ENCODE data around the gene RNF144A. TPM values are rescaled to one million over a fixed set of nuclear protein-coding genes. Genes with fewer than 3 reads are reported as not detected.

RNF144A gene
- total and polyA plus RNA-seq, 2 experiments from 2014 or later, result 5.4 to 10.1 TPM

DNA sequence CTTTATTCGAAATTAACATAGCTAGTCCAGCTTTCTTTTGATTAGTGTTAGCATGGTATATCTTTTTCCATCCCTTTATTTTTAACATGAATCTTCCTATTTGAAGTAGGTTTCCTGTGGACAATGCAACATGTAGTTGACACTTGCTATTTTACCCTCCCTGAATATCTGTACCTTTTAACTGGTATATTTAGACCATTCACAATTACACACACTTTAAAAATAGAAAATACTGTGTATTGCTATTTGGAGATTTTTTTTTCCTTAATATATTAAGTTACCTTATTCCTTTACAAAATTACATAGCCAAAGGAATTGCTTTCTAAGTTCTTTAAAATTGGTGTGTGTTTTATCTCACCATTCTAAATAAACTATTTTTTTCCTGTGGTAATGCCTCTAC lies 15.0 kb downstream of the RNF144A start:
- Histone ChIP-seq H3K36me3 (replicated peaks; ENCODE audit: insufficient read depth, low read depth) (no peaks in the 10 kb centered on the region), H3K4me3 (no peak overlapping the region), H3K27me3 (no peaks in the 10 kb centered on the region), H3K4me2 (no peak overlapping the region), H3K4me1 (ENCODE audit: insufficient read depth) (peaks cover 4% of the 10 kb centered on the region), H3K9me3 (ENCODE audit: low read depth) (no peaks in the 10 kb centered on the region), H3K27ac (no peak overlapping the region), H3K9me2 (replicated peaks; ENCODE audit: insufficient read depth) (no peaks in the 10 kb centered on the region), H2AFZ (no peak overlapping the region), H4K20me1 (ENCODE audit: insufficient read depth, poor library complexity, severe bottlenecking) (no peaks in the 10 kb centered on the region), H3K79me2 (peaks cover 41% of the 10 kb centered on the region)
- TF ChIP-seq, protein P1, sequence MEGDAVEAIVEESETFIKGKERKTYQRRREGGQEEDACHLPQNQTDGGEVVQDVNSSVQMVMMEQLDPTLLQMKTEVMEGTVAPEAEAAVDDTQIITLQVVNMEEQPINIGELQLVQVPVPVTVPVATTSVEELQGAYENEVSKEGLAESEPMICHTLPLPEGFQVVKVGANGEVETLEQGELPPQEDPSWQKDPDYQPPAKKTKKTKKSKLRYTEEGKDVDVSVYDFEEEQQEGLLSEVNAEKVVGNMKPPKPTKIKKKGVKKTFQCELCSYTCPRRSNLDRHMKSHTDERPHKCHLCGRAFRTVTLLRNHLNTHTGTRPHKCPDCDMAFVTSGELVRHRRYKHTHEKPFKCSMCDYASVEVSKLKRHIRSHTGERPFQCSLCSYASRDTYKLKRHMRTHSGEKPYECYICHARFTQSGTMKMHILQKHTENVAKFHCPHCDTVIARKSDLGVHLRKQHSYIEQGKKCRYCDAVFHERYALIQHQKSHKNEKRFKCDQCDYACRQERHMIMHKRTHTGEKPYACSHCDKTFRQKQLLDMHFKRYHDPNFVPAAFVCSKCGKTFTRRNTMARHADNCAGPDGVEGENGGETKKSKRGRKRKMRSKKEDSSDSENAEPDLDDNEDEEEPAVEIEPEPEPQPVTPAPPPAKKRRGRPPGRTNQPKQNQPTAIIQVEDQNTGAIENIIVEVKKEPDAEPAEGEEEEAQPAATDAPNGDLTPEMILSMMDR (IDR thresholded peaks at IDR 0.05; ENCODE audit: poor library complexity), result no peak
- TF ChIP-seq EZH2 (IDR thresholded peaks at IDR 0.05; ENCODE audit: borderline replicate concordance), result no peak
- DNase-seq (ENCODE audit: low spot score), result no peak
- 85% methylated on average over 1 of the region's 1 CpG for WGBS (ENCODE audit: low lambda C conversion rate, missing lambda C conversion rate)

DNA sequence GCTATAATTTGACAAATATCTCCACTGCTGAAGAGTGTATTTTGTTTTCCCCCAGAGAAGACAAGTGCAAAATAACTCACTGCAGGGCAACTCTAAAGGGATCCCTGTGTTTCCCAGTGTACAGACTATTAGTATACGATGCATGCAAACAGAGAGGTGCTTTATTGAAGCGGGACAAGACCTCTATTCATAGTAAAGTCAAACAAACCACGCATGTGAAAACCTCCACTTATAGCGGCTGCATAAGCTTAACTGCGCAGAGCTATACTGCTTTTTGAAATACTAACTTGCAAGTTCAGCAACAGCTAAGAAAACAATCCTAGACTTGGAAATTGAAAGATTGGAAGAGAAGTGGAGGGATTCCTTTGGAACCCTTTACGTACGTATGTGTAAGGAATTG lies 15.6 kb downstream of the RNF144A start:
- H3K9me2 ChIP-seq (replicated peaks; ENCODE audit: insufficient read depth), result no peaks in the 10 kb centered on the region
- H3K4me2 ChIP-seq, result no peak overlapping the region
- TF ChIP-seq EZH2phosphoT487 (IDR thresholded peaks at IDR 0.05; ENCODE audit: low read depth, severe bottlenecking, unreplicated experiment) (no peak), EZH2 (IDR thresholded peaks at IDR 0.05; ENCODE audit: borderline replicate concordance) (no peak)
- TF ChIP-seq, protein P1 (IDR thresholded peaks at IDR 0.05; ENCODE audit: poor library complexity), result no peak
- no peak overlapping the region for H3K27ac ChIP-seq
- no peak overlapping the region for H2AFZ ChIP-seq
- no peaks in the 10 kb centered on the region for H3K4me1 ChIP-seq (ENCODE audit: insufficient read depth)
- H3K36me3 ChIP-seq (replicated peaks; ENCODE audit: insufficient read depth, low read depth), result no peaks in the 10 kb centered on the region
- no peak for DNase-seq (ENCODE audit: low spot score)
- WGBS (ENCODE audit: low lambda C conversion rate, missing lambda C conversion rate), result 90% methylated on average over 7 of the region's 7 CpGs
- no peaks in the 10 kb centered on the region for H3K27me3 ChIP-seq
- no peaks in the 10 kb centered on the region for H3K9me3 ChIP-seq (ENCODE audit: low read depth)
- peaks cover 39% of the 10 kb centered on the region for H3K79me2 ChIP-seq
- H4K20me1 ChIP-seq (ENCODE audit: insufficient read depth, poor library complexity, severe bottlenecking), result no peaks in the 10 kb centered on the region
- no peak overlapping the region for H3K4me3 ChIP-seq

- H3K4me3 ChIP-seq, result no peak overlapping the region
- no peaks in the 10 kb centered on the region for H3K27me3 ChIP-seq
- H3K4me1 ChIP-seq (ENCODE audit: insufficient read depth), result no peaks in the 10 kb centered on the region
- H3K4me2 ChIP-seq, result no peak overlapping the region
- H3K79me2 ChIP-seq, result peaks cover 33% of the 10 kb centered on the region
- H3K36me3 ChIP-seq (replicated peaks; ENCODE audit: insufficient read depth, low read depth), result no peaks in the 10 kb centered on the region
- DNase-seq (ENCODE audit: low spot score), result no peak
- 95% methylated on average over 3 of the region's 3 CpGs for WGBS (ENCODE audit: low lambda C conversion rate, missing lambda C conversion rate)
- TF ChIP-seq EZH2 (IDR thresholded peaks at IDR 0.05; ENCODE audit: borderline replicate concordance) (no peak), EZH2phosphoT487 (IDR thresholded peaks at IDR 0.05; ENCODE audit: low read depth, severe bottlenecking, unreplicated experiment) (no peak)
- H3K9me2 ChIP-seq (replicated peaks; ENCODE audit: insufficient read depth), result no peaks in the 10 kb centered on the region
- no peaks in the 10 kb centered on the region for H4K20me1 ChIP-seq (ENCODE audit: insufficient read depth, poor library complexity, severe bottlenecking)
- H2AFZ ChIP-seq, result no peak overlapping the region
- H3K9me3 ChIP-seq (ENCODE audit: low read depth), result no peaks in the 10 kb centered on the region
- no peak overlapping the region for H3K27ac ChIP-seq
Measured at GRCh38 chr2:6933911-6934310, 16.7 kb downstream of the RNF144A start.

DNA sequence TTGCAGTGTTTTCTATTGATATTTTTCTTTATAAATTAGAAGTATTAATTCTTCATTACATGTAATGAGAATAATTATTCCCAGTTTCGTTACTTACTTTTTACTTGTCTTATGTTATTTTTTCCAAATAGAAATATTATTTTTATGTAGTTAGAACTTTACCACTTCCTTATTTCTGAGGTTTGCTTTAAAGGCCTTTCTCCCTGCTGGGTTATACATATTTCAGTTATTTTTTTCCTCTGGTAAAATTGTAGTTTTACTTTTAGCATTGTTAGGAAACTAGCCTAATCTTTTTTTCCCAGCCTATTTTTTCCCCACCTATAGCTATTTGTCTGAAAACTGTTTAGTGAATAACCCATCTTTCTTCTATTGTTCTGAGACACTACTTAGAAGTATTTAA lies 17.1 kb downstream of the RNF144A start:
- peaks cover 32% of the 10 kb centered on the region for H3K79me2 ChIP-seq
- WGBS (ENCODE audit: low lambda C conversion rate, missing lambda C conversion rate), result 94% methylated on average over 1 of the region's 1 CpG
- H4K20me1 ChIP-seq (ENCODE audit: insufficient read depth, poor library complexity, severe bottlenecking), result no peaks in the 10 kb centered on the region
- no peaks in the 10 kb centered on the region for H3K36me3 ChIP-seq (replicated peaks; ENCODE audit: insufficient read depth, low read depth)
- no peaks in the 10 kb centered on the region for H3K9me2 ChIP-seq (replicated peaks; ENCODE audit: insufficient read depth)
- no peak overlapping the region for H3K4me2 ChIP-seq
- H3K4me3 ChIP-seq, result no peak overlapping the region
- H3K27ac ChIP-seq, result no peak overlapping the region
- TF ChIP-seq EZH2 (IDR thresholded peaks at IDR 0.05; ENCODE audit: borderline replicate concordance) (no peak), EZH2phosphoT487 (IDR thresholded peaks at IDR 0.05; ENCODE audit: low read depth, severe bottlenecking, unreplicated experiment) (no peak)
- TF ChIP-seq, protein P1 (IDR thresholded peaks at IDR 0.05; ENCODE audit: poor library complexity), result no peak
- H2AFZ ChIP-seq, result no peak overlapping the region
- no peak for DNase-seq (ENCODE audit: low spot score)
- H3K9me3 ChIP-seq (ENCODE audit: low read depth), result no peaks in the 10 kb centered on the region
- no peaks in the 10 kb centered on the region for H3K27me3 ChIP-seq
- H3K4me1 ChIP-seq (ENCODE audit: insufficient read depth), result no peaks in the 10 kb centered on the region
